GM19395 (cell line): ENCODE data around the gene CCDC201.
"Not testable (repeated sequence)": the region's sequence is repeated elsewhere in the genome, so short reads cannot be mapped to it uniquely, and the experiment has no call there.

Experiments used
- ATAC-seq: cut with Tn5 transposase; IDR thresholded peaks from one replicate; pipeline ENCODE4 v1.9.1; 2021; ENCODE audit warnings: mild to moderate bottlenecking, moderate library complexity; ENCODE audit not compliant: unreplicated experiment

Gene CCDC201

DNA sequence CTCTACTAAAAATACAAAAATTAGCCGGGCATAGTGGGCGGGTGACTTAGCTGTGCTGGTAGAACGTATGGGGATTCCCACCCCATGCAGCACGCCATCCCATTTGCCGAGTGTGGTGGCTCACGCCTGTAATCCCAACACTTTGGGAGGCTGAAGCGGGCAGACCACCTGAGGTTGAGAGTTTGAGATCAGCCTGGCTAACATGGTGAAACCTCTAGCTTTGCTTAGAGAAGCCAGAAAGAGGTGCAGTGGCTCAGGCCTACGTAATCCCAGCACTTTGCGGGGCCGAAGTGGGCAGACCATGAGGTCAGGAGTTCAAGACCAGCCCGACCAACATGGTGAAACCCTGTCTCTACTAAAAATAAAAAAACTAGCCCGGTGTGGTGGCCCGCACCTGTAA is 45.2 kb downstream of the CCDC201 start:
- not testable (repeated sequence) for ATAC-seq

DNA sequence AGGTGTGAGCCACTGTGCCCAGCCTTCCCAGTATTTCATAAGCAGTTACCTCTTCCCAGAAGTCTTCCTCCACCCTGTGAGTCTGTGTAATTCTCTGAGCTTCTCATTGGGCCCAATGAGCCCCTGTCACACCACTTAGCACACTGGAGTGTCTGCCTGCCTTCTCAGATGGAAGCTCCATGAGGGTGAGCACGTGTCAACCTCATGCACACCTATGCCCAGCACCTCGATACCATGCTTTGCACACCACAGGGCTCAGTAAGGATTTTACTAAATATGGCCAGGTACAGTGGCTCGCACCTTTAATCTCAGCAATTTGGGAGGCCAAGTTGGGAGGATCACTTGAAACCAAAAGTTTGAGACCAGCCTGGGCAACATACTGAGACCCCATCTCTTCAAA is 46.3 kb downstream of the CCDC201 start:
- ATAC-seq = not testable (repeated sequence)

DNA sequence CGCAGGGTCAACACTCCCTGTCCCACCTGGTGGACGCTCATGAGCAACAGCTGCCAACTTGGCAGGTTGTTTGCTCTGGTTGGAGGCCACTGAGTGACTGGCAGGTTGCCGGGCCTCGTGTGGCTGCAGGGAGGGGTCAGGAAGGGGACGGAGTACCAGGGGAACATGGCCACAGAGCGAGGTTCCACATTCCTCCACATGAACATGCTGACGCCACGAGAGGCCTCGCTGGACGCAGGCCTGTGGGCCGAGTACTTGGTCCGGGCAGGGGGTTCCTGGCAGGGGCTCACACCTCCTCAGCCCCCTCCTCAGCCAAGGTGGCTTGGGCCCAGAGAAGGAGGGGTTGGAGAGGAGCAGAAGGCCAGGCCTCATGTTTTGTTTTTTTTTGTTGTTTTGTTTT is 54.1 kb downstream of the CCDC201 start:
- not testable (repeated sequence) for ATAC-seq

DNA sequence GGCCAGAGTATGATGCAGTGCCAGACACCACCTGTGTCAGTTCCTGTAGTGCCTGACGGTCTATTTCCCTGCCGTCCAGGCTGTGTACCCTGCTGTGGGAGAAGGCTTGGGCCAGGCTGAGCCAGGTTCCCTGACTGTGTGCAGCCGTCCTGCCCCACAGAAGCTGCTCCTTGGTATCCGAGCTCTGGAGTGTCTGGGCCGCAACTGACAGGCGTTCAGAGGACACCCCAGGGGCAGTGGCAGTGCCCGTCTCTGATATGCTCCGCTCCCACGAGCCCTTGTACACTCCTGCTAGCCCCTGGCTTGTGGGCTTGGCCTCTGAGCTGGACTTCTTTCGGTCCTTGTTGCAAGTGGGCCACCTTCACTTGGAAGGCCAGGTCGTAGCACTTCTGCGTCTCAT is 55.0 kb downstream of the CCDC201 start:
- not testable (repeated sequence) for ATAC-seq

DNA sequence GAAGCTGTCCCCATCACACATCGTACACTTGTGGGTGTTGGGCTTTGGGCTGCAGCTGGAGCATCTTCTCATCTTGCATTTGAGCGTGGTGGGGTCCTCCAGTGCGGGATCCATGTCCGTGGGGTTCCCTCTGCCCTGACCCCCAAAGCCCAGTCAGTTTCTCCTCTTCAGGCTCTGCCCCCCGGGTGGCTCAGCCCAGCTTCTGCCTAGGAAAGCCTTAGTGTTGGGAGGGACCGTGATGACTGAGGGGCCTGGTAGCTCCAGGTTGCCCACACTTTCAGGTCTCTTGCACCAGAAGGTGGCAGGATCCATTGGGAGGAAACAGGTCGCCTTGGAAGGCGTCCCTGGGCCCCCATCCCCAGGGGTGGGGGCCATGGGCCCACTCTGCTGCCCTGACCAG is 55.9 kb downstream of the CCDC201 start:
- not testable (repeated sequence) for ATAC-seq

DNA sequence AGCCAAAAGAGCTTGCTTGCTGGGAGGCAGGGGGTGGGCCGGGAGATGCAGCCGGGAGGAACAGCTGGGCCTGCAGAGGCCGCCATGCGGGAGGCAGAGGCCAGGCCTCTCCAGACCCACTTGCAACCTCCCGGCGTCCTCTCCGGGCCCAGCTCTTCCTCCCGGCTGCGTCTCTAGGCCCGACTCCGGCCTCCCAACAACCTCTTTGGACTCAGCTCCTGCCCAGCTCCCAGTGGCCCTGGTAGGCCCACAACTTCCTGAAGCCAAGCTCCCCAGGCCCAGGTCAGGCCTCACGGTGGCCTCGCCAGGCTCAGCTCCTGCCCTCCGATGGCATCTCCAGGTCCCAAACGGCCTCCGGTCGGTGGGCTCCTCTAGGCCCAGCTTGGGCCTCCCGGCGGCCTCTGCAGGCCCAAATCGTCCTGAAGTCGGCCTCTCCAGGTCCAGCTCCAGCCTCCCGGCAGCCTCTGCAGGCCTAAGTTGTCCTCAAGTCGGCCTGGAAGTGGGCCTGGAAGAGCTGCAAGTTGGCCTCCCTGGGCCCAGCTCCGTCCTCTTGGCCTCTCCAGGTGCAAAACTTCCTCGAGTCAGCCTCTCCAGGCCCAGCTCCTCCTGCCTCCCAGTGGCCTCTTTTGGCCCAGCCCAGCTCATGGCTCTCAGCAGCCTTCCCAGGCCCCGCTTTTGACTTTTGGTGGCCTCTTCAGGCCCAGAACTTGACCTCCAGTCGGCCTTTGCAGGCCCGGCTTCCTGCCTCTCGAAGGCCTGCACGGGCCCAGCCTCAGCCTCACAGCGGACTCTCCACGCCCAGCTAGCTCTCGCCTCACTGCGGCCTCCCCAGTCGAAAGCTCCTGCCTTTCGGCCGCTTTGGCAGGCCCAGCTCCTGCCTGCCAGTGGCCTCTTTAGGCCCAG is 58.4 kb downstream of the CCDC201 start:
- ATAC-seq = not testable (repeated sequence)

DNA sequence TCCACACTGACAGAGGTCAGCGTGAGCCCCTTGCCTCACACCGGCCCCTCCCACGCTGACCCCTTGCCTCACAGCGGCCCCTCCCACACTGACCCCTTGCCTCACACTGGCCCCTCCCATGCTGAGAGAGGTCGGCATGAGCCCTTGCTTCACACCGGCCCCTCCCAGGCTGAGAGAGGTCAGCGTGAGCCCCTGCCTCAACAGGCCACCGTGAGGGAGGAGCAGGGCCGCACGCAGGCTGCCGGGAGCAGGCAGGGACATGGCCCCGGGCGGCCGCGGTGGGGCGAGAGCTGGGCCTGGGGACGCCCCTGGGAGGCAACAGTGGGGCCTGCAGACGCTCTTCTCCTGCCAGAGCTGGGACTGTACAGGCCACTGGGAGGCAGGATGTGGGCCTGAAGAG is 59.1 kb downstream of the CCDC201 start:
- ATAC-seq = not testable (repeated sequence)

DNA sequence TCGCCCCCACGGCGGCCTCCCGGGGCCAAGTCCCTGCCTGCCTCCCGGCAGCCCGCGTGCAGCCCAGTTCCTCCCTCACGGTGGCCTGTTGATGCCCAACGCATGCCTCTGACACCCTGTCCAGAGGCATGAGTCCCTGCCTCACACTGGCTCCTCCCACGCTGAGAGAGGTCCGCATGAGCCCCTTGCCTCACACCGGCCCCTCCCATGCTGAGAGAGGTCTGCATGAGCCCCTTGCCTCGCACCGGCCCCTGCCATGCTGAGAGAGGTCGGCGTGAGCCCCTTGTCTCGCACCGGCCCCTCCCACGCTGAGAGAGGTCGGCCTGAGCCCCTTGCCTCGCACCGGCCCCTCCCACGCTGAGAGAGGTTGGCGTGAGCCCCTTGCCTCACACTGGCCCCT is 59.9 kb downstream of the CCDC201 start:
- no peak for ATAC-seq

DNA sequence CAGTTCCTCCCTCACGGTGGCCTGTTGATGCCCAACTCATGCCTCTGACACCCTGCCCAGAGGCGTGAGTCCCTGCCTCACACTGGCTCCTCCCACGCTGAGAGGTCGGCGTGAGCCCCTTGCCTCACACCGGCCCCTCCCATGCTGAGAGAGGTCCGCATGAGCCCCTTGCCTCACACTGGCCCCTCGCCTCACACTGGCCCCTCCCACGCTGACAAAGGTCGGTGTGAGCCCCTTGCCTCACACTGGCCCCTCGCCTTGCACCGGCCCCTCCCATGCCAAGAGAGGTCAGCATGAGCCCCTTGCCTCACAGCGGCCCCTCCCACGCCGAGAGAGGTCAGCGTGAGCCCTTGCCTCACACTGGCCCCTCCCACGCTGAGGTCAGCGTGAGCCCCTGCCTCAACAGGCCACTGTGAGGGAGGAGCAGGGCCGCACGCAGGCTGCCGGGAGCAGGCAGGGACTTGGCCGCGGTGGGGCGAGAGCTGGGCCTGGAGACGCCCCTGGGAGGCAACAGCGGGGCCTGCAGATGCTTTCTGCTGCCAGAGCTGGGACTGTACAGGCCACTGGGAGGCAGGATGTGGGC is 61.1 kb downstream of the CCDC201 start:
- ATAC-seq = not testable (repeated sequence)

DNA sequence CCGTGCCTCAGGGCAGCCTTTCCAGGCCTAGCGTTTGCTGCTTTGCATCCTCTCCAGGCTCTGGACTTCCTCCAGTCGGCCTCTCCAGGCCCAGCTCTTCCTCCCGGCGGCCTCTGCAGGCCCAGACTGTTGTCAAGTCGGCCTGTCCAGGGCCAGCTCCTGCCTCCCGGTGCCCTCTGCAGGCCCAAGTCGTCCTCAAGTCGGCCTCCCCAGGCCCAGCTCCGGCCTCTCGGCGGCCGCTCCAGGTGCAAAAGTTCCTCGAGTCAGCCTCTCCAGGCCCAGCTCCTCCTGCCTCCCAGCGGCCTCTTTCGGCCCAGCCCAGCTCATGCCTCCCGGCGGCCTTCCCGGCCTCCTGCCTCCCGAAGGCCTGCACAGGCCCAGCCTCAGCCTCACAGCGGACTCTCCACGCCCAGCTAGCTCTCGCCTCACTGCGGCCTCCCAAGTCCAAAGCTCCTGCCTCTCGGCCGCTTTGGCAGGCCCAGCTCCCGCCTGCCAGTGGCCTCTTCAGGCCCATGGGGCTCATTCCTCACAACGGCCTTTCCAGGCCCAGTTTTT is 62.4 kb downstream of the CCDC201 start:
- not testable (repeated sequence) for ATAC-seq
